Measurements from ENCODE around the gene ARHGAP27.
A peak's percentile ranks its signal among the peaks of the same experiment; 100 is the strongest.

ARHGAP27 gene

DNA sequence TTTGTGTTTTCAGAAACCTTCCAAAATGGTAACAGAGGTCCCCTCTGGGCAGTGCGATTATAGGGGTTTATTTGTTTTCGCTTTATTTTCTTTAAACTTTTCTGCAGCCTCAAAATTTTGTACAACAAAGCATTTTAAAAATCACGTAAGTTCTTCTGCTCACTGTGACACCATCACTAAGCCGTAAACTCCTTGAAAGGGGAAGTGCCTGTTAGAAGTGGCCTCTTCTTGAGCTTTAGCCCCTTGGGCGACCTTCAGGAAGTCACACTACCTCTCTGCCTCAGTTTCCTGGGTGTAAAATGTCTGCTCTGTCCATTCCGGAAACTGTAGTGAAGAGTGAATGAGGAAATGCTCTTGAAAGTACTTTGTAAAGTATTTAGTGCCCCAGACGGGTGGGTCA is 26.6 kb downstream of the ARHGAP27 start:
- DNase-seq (ENCODE audit: low read depth): no peak

GRCh38 chr17:45405250-45406086 is 27.2 kb downstream of the ARHGAP27 start:
- DNase-seq (ENCODE audit: low read depth): no peak

- no peak for DNase-seq (ENCODE audit: low read depth)
Measured at GRCh38 chr17:45404870-45405249, 27.8 kb downstream of the ARHGAP27 start.

- no peak for DNase-seq (ENCODE audit: low read depth)
Measured at GRCh38 chr17:45403906-45404490, 28.7 kb downstream of the ARHGAP27 start.

DNA sequence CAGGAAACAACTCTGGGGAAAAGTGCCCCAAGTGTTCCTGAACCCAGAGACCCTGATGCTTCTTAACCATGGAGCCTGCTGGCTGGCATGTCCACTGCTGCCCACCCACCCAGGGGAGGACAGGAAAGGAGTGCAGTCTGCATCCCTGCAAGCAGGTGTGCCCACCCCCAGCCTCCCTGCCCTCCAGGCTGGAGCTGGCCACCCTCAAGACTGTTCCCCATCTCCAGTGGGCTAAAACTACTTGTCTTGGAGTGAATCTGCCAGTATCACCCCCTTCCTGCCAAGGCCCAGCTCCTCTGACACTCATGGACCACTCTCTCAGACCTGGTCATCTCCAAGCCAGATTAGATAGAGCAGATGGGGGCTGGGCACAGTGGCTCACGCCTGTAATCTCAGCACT is 29.8 kb downstream of the ARHGAP27 start:
- no peak for DNase-seq (ENCODE audit: low read depth)

DNA sequence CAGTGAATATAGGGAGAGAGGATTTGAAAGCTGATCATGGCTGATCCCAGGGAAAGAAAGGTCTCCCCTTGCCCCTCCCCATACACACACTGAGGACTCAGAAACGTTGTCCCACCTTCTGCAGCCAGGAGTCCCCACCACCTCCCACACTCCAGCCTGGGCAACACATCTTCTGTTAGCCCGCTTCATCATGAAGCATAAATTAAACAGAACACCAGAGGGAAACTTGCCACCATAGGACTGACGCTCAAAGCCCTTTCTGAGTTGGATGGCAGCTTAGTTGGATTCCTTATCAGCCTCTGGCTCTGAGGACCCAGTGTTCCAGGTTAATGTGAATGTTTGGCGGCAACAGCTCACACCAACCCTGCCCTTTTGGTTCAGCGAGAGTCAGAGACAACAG is 33.9 kb downstream of the ARHGAP27 start:
- DNase-seq (ENCODE audit: low read depth): no peak

- no peak for DNase-seq (ENCODE audit: low read depth)
Measured at GRCh38 chr17:45397796-45398195, 34.9 kb downstream of the ARHGAP27 start.

DNA sequence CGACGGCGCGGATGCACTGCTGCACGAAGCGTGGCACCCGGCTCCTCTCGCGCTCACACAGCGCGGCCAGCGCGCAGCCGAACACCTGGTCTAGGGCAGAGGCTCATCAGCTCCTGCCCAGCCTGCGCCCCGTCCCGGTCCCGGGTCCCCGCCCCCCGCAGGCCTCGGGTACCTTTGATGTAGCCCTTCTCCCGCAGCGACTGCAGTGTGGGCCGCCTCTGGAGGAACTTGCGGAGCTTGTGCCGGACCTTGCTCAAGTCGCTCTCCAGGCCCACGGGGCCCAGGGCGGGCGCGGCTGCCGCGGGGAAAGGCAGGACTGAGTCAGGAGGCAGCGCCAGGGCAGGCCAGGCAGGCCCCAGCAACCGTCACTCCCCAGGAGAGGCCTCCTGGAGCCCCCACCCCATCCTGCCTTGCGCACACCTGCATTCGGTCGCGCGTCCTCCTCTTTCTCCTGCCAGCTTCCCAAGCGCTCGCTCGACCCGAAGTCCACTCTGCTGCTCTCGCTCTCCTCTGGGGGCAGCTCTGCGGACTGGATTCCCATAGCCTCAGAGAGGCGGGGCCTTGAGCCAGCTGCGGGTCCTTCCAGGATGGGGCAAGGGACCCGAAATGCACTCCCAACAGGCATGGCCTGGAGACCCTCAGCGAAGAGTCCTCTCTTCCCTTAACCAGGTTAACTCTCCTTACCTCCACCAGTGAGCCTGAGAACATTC is 36.0 kb downstream of the ARHGAP27 start:
- DNase-seq (ENCODE audit: low read depth): no peak

- DNase-seq (ENCODE audit: low read depth): no peak
Measured at GRCh38 chr17:45395569-45396415, 36.9 kb downstream of the ARHGAP27 start.

DNA sequence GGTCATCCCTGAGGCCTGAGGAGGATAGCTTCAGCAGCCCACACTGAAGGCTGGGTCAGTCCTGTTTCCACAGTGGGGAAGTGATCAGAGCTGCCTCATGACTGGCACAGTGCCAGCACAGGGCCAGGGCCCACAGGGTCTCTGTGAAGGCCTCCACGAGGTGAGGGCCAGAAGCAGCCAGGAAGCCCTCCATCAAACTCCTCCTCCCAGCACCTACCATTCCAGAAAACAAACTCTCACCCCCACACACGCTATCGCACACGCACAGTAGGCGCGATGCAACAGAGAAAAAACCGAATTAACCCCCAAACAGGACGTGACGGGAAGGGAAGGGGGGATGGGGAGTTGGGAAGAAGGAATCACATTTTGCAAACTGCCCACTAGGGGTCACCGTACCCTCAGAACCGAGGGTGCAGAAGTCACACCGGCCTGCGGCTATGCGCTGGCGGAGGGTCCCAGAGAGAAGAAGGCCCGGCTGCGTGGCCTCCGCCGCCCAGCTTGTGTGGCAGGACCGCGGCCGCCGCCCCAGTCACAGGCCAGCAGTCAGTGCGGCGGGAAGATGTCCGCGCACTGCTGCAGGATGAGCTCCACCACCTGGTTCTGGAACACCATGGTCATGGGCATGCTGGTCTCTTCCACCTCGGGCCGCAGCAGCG is 37.6 kb downstream of the ARHGAP27 start:
- DNase-seq (ENCODE audit: low read depth): peak; percentile 85

DNA sequence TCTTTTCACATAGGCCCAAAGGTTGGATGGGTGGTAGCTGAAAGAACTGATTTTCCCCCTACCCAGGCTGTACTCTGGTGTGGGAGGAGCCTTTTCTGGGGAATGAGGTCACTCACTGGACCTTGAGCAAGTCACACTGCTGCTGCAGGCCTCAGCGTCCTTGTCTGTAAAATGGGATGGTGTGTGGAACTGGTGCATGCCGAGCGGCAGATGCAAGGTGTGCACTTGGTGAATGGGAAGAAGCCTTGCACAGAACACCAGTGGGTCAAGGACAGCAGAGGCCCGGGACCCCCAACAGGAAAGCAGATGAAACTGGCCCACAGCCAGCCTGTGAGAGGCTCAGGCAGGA is 38.1 kb downstream of the ARHGAP27 start:
- DNase-seq (ENCODE audit: low read depth): no peak

DNA sequence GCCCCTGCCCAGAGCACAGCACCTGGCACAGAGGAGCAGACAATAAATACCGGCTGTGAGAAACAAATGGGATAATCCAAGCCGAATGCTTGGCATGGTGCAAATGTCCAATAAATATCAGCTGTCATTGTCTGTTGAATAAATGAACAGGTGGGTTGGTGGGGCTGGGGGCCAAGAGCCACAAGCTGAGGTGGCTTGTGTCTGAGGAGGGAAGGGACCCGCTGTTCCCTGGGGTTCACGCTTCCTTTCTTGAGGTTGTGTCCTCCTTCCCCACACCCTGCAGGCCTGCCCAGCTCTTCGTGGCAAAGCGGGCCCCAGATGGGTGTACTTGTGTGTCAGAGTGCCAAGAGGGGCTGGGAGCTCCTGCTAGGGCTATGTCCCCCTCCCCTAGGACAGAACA is 38.6 kb downstream of the ARHGAP27 start:
- no peak for DNase-seq (ENCODE audit: low read depth)

GRCh38 chr17:45393411-45393810 is 39.3 kb downstream of the ARHGAP27 start:
- no peak for DNase-seq (ENCODE audit: low read depth)

DNA sequence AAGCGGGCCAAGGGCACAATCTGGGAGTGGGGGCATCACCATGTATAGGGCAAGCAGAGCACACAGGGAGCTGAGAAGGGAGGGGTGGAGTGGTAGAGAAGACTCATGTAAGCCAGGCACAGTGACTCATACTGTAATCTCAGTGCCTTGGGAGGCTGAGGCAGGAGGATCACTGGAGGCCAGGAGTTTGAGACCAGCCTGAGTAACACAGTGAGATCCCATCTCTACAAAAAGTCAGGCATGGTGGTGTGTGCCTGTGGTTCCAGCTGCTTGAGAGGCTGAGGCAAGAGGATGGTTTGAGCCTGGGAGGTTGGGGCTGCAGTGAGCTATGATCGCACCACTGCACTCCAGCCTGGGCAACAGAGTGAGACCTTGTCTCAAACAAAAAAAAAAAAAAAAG is 40.8 kb downstream of the ARHGAP27 start:
- DNase-seq (ENCODE audit: low read depth): no peak

- no peak for DNase-seq (ENCODE audit: low read depth)
Measured at GRCh38 chr17:45391291-45391690, 41.4 kb downstream of the ARHGAP27 start.

- no peak for DNase-seq (ENCODE audit: low read depth)
Measured at GRCh38 chr17:45389354-45389753, 43.3 kb downstream of the ARHGAP27 start.

GRCh38 chr17:45388604-45389325 is 43.9 kb downstream of the ARHGAP27 start:
- no peak for DNase-seq (ENCODE audit: low read depth)

DNA sequence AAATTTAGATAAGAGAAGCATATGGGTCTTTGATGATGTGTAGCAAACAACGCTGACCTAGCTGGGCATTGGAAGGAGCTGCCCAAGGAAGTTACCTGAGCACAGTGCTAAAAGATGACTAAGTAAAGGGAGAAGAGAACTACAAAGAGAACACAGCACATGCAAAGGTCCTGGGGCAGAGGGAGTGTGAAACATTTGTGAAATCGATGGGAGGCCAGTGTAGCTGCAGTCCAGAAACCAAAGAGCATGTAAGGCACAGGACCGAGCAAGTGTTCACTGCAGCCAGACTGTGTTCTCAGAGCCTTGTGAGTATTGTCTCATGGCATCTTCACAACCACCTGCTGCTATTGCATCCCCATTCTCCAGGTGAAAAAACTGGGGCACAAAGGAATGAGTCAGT is 44.9 kb downstream of the ARHGAP27 start:
- DNase-seq (ENCODE audit: low read depth): no peak

DNA sequence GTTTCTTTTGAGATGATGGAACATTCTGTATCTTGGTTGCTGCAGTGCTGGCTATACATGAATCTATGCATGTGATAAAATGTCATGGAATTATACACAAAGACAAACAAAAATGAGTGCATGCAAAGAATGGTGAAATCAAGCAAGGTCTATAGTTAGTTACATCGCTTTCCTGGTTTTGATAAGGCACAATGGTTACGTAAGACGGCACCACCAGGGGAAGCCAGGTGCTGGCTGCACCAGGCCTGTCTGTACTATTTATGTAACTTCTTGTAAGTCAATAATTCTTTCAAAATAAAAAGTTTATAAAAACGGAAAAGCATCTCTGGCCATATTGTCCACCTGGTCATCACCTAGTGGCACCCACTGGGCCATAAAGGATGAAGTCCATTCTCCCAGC is 46.5 kb downstream of the ARHGAP27 start:
- peak; percentile 48 for DNase-seq (ENCODE audit: low read depth)

DNA sequence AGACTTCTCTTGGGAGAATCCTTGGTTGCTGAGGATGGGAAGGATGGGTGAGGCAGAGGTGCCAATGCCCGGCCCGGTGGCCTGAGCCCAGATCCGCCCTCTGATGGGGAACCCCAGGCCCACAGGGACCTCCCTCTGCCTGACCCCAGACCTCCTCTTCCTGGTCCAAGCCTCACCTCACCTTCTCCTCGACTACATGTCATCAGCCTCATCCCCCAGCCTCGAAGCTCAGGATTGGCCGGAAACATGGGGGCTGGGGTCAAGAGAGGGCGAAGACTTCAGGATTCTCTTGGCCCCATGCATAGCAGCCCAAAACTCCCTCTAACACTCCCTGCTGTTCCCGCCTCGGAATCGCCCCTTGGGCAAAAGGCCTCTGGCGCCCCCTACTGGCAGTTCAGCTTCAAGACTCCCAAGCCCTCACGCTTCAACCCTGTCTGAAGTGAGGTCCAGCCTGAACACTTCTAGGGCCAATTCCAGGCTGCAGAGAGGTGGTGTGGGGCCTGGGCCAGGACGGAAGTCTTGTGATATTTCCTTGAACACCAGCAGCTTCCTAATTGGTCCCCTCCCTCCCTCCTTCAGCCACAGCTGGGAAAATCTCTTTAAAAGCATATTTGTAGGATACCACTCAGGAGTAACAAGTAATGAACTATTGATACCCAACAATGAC is 47.2 kb downstream of the ARHGAP27 start:
- DNase-seq (ENCODE audit: low read depth): peak; percentile 65
